T follicular helper cell (primary cell): ENCODE data around the gene TNFRSF21.
"Not testable (repeated sequence)": the region's sequence is repeated elsewhere in the genome, so short reads cannot be mapped to it uniquely, and the experiment has no call there.

Experiments used
- DNase-seq: peaks from one replicate; pipeline ENCODE4 v3.0.0-alpha.2; 2020; ENCODE audit warnings: low read depth
- total RNA-seq, 2 experiments: gene quantifications; one replicate each; lab custom pipeline; 2026; lab: John Stamatoyannopoulos, UW

Gene TNFRSF21, protein sequence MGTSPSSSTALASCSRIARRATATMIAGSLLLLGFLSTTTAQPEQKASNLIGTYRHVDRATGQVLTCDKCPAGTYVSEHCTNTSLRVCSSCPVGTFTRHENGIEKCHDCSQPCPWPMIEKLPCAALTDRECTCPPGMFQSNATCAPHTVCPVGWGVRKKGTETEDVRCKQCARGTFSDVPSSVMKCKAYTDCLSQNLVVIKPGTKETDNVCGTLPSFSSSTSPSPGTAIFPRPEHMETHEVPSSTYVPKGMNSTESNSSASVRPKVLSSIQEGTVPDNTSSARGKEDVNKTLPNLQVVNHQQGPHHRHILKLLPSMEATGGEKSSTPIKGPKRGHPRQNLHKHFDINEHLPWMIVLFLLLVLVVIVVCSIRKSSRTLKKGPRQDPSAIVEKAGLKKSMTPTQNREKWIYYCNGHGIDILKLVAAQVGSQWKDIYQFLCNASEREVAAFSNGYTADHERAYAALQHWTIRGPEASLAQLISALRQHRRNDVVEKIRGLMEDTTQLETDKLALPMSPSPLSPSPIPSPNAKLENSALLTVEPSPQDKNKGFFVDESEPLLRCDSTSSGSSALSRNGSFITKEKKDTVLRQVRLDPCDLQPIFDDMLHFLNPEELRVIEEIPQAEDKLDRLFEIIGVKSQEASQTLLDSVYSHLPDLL
- 0.12 to 7.0 reads per million in 2 experiments for total RNA-seq

DNA sequence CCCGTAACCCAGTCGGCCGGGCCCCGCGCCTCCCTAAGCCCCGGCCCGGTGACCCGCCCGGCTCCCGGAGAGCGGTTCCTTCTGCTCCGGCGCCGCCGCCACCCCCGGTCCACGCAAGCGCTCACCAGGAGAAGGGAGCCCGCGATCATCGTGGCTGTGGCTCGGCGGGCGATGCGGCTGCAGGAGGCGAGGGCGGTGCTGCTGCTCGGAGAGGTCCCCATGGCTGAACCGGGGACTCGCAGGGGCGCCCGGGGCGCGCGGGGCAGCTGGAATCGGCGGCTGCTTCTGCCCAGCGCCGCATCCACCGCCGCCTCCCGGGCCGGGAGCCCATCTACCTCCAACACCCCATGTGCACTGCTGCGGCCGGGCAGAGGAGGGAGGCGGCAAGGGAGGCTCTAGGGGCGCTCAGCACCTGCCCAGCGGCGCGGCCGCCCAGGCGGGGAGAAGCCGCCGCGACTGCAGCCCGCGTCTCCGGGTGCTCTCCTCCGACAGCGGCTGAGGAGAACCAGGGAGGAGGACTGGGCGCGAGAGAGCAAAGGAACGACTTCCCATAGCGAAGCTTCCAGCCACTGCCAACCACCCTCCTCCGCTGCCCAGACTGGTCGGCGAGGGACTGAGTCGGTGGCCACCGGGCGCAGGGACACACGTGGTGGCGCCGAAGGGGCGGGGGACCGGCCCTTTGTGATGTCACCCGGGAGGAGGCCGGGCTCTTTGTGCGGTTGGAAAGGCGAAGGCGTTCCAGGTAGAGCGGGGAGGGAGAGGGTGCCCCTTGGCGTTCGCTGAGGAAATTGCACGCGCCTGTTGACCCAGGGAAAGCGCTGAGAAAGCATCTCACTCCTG, at the start of gene TNFRSF21:
TSS of gene TNFRSF21 (minus strand) at position 615 of the 840 bp plus-strand sequence. CDS start at position 221, 394 bp downstream.
- peak; percentile 44 for DNase-seq

DNA sequence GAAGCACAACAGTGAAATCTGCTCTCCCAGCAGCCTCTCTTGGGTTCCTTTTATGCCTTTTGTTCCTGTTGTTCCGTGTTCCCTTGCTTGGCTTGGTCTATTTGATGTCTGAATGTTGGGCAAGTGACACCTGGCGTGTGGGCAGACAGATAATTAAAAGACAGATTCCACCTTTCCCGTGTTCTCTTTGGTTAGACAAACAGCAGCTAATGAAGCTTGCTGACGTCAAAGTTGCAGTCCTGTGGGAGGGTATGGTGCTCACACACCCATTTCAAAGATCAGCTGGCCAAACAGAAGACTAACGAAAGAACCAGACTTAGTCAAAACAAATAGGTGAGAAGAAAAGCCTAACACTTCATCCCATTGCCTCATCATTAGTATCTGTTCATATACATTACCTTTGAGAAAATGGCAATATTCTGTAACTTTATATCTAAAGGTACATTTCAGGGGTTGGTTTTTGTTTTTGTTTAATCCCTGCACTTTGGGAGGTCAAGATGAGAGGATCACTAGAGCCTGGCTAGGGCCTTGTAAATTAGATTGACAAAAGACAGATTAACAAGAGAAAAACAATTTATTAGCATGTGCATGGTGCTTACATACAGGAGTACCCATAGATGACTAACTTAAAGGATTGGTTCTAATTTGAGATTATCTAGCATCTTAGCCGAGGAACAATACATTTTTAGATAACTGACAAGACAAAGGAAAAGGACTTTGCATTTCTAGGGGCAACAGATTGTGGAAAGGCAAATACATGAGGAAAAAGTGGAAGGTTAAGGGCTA, 48.9 kb upstream of the TNFRSF21 start:
- DNase-seq: no peak

DNA sequence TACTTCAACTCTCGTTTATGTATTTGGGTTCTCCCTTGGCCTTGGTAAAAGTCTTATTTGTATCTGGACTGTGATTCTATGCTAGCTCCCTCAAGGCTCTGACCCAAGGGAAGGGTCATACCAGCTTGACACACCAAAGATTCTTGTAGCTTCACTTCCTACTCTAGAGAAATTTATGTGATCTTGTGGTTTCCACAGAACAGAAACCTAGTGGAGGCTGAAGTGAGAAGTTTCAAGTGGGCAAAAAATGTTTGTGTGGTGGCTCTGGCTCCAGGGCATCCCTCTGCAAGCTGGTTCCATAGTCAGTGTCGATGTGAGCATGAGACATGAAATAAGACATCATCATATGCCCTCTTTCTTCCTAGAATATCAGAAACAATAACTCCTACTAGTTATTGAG, 48.1 kb upstream of the TNFRSF21 start:
- no peak for DNase-seq

DNA sequence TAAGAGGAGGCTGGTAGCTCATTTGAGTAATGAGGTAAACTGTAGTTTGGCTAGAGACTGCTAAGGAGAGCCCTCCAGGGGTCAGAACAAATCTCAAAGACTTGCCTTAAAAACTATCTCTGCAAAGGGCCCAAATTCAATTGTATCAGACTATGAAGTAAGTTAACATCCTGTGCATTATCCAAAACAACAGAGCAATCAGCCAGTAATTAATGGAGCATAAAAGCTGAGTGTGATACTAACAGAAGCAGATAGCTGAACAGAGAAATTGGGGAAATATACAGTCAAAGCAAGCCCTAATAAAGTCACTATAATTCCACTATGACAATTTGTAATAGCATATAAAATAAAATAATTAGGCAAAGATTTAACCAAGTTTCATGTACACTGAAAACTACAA, 45.8 kb upstream of the TNFRSF21 start:
- DNase-seq: no peak

DNA sequence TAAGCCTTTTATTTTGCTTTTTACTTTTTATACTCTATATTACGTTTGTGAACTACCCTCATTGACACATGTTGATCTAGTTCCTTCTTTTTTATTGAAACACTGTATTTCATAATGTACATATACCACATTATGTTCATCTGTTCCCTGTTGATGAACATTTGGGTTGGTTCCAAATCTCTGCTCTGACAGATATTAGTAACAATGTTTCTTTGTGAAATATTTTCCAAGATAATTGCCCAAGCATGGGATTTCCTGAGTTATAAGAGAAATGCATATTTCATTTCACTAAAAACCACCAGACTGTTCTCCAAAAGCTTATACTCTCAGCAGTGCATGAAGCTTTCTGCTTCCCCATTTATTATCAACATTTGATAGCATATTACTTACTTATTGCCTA, 44.2 kb upstream of the TNFRSF21 start:
- no peak for DNase-seq

DNA sequence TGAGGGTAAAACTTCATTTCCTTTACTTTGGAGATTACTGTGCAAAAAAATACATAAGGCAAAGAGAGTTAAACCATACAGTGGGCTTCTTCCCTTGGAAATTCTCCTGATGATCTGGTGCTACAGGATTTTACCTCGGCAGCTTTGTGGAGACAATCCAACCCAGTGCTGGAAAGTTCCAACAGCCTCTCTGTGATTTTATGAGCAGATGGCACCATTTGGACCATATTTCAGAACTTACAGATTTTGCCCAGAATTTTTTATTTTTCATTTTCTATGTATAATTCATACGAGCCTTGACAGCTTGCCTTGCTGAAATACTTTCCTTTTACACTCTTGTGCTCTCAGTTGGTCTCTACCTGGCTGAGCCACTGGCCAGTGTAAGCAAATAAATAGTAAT, 43.3 kb upstream of the TNFRSF21 start:
- no peak for DNase-seq

DNA sequence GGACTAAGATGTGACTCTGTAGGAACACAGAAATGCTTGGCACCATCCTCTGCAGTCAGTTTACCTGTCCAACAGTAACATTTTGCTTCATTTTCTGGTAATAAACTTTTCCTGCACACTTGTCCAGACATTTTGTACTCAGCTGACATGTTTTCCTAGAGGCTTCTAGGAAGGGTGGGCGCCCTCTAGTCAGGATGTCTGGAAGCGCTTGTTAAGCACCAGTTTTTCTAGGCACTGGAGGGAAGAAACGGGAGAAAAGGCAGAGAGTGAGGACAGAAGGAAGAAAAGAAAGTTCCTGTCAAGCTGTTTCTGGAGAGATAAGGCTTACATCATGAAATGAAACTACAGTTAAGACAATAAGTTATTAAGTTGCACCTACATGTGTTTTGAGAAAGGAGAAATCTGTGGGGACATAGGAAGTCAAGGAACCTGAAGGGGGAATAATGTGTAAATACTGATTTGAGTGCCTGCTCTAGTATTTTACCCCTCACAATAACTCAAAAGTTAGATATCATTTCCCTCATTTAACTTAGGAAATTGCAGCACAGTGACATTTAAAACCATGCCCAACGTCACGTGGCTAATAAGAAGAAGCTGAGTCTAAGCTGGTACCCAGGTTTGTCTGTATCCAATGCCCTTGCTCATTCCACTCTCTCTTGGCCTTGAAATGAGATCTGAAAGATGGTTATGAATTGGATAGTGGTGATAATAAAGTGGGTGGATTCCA, 42.7 kb upstream of the TNFRSF21 start:
- no peak for DNase-seq

DNA sequence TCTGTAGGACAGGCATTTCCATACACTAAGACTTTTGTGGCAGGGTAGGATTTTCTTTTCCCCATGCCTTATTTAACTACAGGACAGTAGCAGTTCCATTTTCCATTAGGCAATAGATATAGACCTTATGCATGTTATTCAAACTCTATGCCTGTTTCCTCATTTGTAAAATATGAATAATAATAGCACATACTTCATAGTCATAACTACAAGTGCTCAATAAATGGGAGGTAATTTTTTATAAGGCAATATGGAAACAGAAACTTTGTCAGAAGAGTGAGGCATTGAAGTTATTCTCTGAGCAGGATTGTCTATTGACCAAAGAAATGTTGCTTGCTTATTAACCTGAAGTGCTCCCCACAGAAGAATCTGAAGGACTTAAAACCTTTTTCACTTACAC, 41.9 kb upstream of the TNFRSF21 start:
- DNase-seq: no peak

DNA sequence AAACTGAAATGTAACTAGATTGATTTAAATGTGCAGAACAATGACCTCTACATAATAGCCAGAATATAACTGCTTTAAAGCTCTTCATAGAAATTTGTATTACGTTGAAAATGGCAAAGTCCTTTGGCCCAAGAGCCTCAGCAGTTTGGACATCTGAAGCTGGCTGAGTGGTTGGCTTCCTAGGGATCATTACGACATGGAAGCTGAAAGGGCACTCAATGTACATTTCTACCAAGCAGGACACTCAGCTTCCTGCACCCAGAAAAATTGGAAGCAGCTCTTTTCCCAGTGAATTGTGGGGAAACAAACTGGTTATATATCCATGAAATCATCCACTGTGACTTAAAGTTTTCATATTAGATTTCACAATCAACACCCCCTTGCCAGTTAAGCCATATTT, 40.2 kb upstream of the TNFRSF21 start:
- DNase-seq: no peak

DNA sequence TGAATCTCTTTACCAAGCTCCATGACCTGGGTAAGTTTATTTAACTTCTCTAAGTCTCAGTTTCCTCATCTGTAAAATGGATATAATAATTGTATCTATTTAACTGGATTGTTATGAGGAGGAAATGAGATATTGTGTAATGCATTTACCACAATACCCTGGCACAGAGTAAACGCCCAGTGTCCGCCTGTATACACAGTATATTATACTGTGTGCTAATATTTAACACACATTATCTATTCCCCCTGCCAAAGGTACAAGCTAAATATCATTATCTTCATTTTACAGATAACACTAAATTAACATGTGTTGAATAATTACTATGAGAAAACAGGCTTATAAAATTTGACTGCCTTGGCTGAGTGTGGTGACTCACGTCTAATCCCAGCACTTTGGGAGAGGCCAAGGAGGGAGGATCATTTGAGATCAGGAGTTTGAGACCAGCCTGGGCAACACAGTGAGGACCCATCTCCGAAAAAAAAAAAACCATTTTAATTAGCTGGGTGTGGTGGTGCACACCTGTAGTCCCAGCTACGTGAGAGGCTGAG, 38.7 kb upstream of the TNFRSF21 start:
- DNase-seq: no peak

DNA sequence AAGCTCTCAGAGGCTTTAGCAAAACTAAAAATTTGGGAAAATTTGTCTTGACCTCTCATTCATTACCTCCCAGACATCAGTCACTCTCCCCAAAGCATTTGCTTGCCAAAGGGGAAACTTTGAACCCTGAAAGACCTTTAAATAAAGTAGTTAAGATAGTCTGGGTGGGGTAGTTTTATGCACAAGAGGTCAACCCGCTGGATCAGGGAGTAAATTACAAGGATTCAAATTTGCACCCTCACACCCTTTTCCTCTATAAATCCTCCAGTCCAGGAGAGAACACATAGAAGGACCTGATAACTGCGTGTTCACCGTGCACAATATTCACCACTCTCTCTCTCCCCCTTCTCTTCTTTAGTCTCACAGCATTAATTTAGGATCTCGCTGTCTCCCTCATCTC, 36.1 kb upstream of the TNFRSF21 start:
- DNase-seq: no peak

DNA sequence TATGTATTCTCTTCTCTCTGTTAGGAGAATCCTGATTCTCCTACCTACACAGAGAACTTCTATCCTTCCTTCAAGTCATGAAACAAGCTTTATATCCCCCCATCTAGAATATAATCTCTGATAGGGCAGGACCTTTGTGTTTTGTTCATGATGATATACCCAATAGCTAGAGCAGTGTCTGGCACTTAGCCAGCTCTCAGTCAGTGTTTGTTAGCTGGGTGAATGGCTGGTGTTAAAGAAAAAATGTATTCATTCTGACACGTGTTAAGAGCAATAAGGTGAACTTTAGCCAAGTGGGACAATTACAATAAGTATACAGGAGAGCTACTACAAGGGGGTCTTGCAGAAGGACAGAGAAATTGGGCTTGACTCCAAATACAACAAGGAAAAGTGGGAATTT, 34.3 kb upstream of the TNFRSF21 start:
- no peak for DNase-seq

DNA sequence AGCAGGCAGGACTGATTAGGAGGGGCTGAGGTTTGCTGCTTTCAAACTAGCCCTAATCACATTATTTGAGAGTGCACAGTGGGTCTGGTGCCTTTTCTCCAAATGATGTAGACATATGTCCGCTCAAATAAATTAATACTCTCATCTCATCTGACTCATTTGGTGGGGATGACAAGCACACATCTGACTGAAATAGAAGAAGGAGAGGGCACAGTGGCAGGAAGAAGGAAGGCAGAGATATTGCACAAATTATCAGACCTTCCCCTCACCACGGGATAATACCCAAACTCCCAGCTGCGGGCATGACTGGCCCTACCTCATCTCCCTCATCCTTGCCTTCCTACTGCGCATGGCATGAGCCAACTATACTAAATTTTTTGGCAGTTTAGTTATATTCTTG, 33.9 kb upstream of the TNFRSF21 start:
- no peak for DNase-seq

DNA sequence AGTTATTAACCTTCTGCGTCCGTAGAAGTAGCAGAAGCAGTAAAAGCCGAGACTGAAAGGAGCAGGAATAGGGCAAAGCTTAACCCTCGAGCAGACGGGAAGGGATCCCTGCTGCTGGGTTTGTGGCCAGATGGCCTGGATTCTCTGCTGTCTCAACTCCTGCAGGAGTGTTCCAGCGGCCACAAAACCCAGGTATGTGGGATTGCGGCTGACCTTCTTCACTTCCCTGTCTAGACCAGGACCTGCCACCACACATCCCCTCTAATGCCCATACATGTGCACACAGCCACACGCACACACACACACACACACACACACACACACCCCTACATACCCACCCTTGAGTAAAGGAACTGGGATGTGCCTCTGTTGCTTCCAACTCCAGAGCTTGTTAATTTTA, 33.1 kb upstream of the TNFRSF21 start:
- DNase-seq: no peak

DNA sequence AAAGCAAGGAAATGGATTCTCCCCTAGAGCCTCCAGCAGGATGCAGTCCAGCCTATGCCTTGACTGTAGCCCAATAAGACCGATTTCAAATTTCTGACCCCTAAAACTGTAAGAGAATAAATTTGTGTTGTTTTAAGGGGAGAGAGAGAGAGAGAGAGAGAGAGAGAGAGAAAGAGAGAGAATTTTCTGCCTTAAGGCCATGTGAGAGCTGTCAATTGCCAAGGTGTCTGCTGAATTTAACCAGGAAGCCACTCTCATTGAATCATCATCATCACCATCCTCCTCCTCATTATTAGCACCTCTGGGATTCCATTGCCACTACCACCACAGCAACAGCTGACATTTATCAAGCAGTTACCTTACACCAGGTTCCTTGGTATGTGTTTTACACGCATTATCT, 27.8 kb upstream of the TNFRSF21 start:
- no peak for DNase-seq

DNA sequence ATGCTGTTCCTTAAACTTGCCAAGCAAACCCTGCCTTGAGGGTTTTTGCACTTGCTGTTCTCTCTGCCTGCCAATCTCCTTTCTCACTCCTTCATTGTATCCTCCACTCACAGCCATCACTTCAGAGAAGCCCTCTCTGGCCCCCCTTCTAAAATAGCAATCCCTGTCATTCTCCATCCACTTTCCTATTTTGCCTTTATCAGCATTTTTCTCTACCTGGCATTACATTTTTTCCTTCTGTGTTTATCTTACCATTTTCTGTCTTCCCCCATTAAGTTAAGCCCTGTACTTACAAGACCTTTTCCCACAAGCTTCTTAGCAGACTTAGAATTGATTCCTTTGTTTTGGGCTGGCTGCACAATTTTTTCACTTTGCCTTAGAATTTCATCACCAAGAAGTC, 26.6 kb upstream of the TNFRSF21 start:
- no peak for DNase-seq

DNA sequence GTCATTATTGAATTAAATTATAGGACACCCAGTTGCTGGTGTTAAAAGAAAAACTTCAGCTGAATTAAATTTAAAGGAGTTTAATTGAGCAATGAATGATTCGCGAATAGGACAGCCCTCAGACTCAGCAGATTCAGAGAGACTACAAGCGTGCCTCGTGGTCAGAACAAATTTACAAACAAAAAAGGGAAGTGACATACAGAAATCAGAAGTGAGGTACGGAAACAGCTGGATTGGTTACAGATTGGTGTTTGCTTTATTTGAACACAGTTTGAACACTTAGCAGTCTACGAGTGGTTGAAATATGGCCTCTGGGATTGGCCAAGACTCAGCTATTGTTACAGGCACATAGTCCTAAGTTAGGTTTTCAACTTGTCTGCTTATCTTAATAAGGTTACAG, 25.8 kb upstream of the TNFRSF21 start:
- no peak for DNase-seq

DNA sequence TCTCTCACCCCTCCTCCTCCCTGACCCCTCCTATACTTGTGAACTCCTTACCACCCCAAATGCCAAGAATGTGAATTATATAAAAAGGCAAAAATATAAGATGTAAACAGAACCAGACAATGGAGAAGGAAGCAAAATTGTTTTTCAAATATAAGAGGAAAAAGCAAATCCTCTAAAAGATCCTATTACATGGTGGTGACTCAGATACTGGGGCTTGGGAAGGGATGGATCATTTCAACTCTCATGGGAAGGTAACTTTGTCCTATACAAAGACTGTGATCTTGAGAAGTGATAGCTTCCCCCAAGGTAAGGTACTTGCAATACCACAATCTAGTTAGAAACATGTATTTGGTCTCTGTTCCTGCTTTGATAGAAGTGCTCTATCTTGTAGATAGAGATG, 24.6 kb upstream of the TNFRSF21 start:
- DNase-seq: no peak

DNA sequence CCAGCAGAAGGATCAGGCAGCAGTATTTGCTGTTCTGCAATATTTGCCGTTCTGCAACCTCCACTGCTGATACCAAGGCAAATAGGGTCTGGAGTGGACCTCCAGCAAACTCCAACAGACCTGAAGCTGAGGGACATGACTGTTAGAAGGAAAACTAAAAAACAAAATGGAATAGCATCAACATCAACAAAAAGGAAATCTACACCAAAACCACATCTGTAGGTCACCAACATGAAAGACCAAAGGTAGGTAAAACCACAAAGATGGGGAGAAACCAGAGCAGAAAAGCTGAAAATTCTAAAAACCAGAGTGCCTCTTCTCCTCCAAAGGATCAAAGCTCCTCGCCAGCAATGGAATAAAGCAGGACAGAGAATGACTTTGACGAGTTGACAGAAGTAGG, 18.9 kb upstream of the TNFRSF21 start:
- not testable (repeated sequence) for DNase-seq

DNA sequence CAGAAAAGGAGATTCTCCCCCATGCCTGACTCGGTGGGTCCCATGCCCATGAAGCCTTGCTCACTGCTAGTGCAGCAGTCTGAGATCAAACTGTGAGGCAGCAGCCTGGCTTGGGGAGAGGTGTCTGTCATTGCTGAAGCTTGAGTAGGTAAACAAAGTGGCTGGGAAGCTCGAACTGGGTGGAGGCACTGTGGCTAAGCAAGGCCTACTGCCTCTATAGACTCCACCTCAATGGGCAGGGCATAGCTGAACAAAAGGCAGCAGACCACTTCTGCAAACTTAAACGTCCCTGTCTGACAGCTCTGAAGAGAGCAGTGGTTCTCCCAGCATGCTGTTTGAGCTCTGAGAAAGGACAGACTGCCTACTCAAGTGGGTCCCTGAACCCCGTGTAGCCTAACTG, 18.4 kb upstream of the TNFRSF21 start:
- DNase-seq: not testable (repeated sequence)

DNA sequence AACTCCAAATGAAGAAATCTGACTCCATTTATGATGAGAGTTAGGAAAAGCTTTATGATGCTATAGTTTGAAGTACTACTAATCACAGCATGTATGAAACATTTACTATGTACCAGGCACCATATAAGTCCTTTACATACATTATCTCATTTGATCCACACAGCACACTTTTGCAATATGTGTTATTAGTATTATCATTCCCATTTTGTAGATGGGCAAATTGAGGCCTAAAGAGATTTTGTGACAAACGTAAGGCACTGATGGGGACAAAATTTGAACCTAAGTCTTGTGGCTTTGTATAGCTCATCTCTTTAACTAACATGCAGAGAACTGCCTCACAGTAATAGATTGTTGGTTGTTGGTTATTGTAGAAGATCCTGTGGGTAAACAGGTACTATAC, 14.2 kb upstream of the TNFRSF21 start:
- no peak for DNase-seq
